Neural progenitor cell (in vitro differentiated cells): ENCODE measurements around the gene HOATZ. TPM values are rescaled to one million over a fixed set of nuclear protein-coding genes. Genes with fewer than 3 reads are reported as not detected.

ENCODE experiments used
- DNase-seq: peaks from one replicate; pipeline ENCODE4 v3.0.0-alpha.2; 2016; ENCODE audit warnings: low spot score
- H2AFZ ChIP-seq: fragments of 200-600 bp; sonication (generic); replicated peaks from 2 replicates; pipeline ENCODE4 v1.6.1; 2016; ENCODE audit warnings: antibody characterized with exemption
- H3F3A ChIP-seq: fragments of 200-600 bp; sonication (generic); 2 replicates; pipeline ENCODE4 v1.6.1; 2016; ENCODE audit warnings: antibody characterized with exemption, low read depth
- H3K27ac ChIP-seq: fragments of 200-600 bp; sonication (generic); 2 replicates; pipeline ENCODE4 v1.5.1; 2016; ENCODE audit warnings: mild to moderate bottlenecking
- H3K27me3 ChIP-seq: fragments of 200-600 bp; sonication (generic); 2 replicates; pipeline ENCODE4 v1.6.1; 2016; ENCODE audit warnings: mild to moderate bottlenecking, moderate library complexity
- H3K36me3 ChIP-seq: fragments of 200-600 bp; sonication (generic); 2 replicates; pipeline ENCODE4 v1.5.1; 2016
- H3K4me1 ChIP-seq: fragments of 200-600 bp; sonication (generic); 2 replicates; pipeline ENCODE4 v1.6.1; 2016; ENCODE audit warnings: mixed run types
- H3K4me2 ChIP-seq: fragments of 200-600 bp; sonication (generic); 2 replicates; pipeline ENCODE4 v1.6.1; 2016
- H3K4me3 ChIP-seq: fragments of 200-600 bp; sonication (generic); 2 replicates; pipeline ENCODE4 v1.5.1; 2016
- H3K79me2 ChIP-seq: fragments of 200-600 bp; sonication (generic); 2 replicates; pipeline ENCODE4 v1.6.1; 2016; ENCODE audit warnings: low read depth
- H3K9ac ChIP-seq: fragments of 200-600 bp; sonication (generic); 2 replicates; pipeline ENCODE4 v1.6.1; 2016
- H3K9me3 ChIP-seq: fragments of 200-600 bp; sonication (generic); 2 replicates; pipeline ENCODE4 v1.5.1; 2016; ENCODE audit warnings: low read depth
- H4K20me1 ChIP-seq: fragments of 200-600 bp; sonication (generic); 2 replicates; pipeline ENCODE4 v1.6.1; 2016; ENCODE audit warnings: low read depth
- H3K27ac Mint-ChIP-seq: 3 replicates; pipeline ENCODE4 v1.8.0; 2021; ENCODE audit warnings: mixed read lengths
- H3K27me3 Mint-ChIP-seq: 2 replicates; pipeline ENCODE4 v1.8.0; 2022; ENCODE audit warnings: low read depth, mild to moderate bottlenecking, inconsistent platforms, moderate library complexity, mixed read lengths; ENCODE audit not compliant: insufficient read depth
- H3K36me3 Mint-ChIP-seq: 3 replicates; pipeline ENCODE4 v1.8.0; 2021; ENCODE audit warnings: mixed read lengths
- H3K4me1 Mint-ChIP-seq: 3 replicates; pipeline ENCODE4 v1.8.0; 2021; ENCODE audit warnings: mixed read lengths
- H3K4me3 Mint-ChIP-seq: 3 replicates; pipeline ENCODE4 v1.8.0; 2021; ENCODE audit warnings: mild to moderate bottlenecking, moderate library complexity, mixed read lengths
- H3K9me3 Mint-ChIP-seq: 3 replicates; pipeline ENCODE4 v1.8.0; 2020; ENCODE audit warnings: mixed read lengths
- CTCF ChIP-seq: fragments of 200-600 bp; sonication (generic); IDR thresholded peaks from 2 replicates; pipeline ENCODE4 v1.5.1; 2017; ENCODE audit warnings: antibody characterized with exemption, mild to moderate bottlenecking
- EZH2 ChIP-seq: fragments of 200-600 bp; sonication (generic); IDR thresholded peaks from 2 replicates; pipeline ENCODE4 v1.6.1; 2017; ENCODE audit warnings: antibody characterized with exemption, mild to moderate bottlenecking, moderate library complexity
- EZH2phosphoT487 ChIP-seq: fragments of 200-600 bp; sonication (generic); IDR thresholded peaks from 2 replicates; pipeline ENCODE4 v1.6.1; 2017; ENCODE audit warnings: antibody characterized with exemption
- total RNA-seq: library from RNA; depleted of rRNA; stranded (reverse); fragments of >200 nt; gene quantifications from 2 replicates; pipeline ENCODE4 v1.2.3, GENCODE V29; 2015; ENCODE audit warnings: low replicate concordance

HOATZ gene
- total RNA-seq, 1 donor from 2014 or later = not detected

- H3K27ac Mint-ChIP-seq = no peak overlapping the region
- no peak overlapping the region for H2AFZ ChIP-seq
- H3K36me3 Mint-ChIP-seq = no peaks in the 10 kb centered on the region
These were observed 12.7 kb downstream of the HOATZ start for GRCh38 chr11:111527279-111527678.

GRCh38 chr11:111528557-111528956 lies 14.0 kb downstream of the HOATZ start:
- H3K9ac ChIP-seq = no peak overlapping the region
- no peaks in the 10 kb centered on the region for H3K36me3 ChIP-seq
- H3K27me3 ChIP-seq = no peaks in the 10 kb centered on the region
- TF ChIP-seq EZH2 (no peak), EZH2phosphoT487 (no peak), CTCF (no peak)
- no peak overlapping the region for H3K4me2 ChIP-seq
- H4K20me1 ChIP-seq = no peaks in the 10 kb centered on the region
- no peaks in the 10 kb centered on the region for H3K27me3 Mint-ChIP-seq
- H3K4me1 ChIP-seq = peaks cover 9% of the 10 kb centered on the region
- no peaks in the 10 kb centered on the region for H3K9me3 Mint-ChIP-seq
- H3K4me1 Mint-ChIP-seq = peaks cover 6% of the 10 kb centered on the region
- no peak overlapping the region for H3K4me3 Mint-ChIP-seq
- no peaks in the 10 kb centered on the region for H3K79me2 ChIP-seq
- no peak for DNase-seq
- no peak overlapping the region for H3K4me3 ChIP-seq
- no peaks in the 10 kb centered on the region for H3F3A ChIP-seq
- no peaks in the 10 kb centered on the region for H3K9me3 ChIP-seq
- H3K27ac Mint-ChIP-seq = no peak overlapping the region
- no peak overlapping the region for H3K27ac ChIP-seq
- no peak overlapping the region for H2AFZ ChIP-seq
- no peaks in the 10 kb centered on the region for H3K36me3 Mint-ChIP-seq

More at GRCh38 chr11:111527279-111527678, 12.7 kb downstream of the HOATZ start:
- H3K27ac ChIP-seq = no peak overlapping the region
- no peak overlapping the region for H3K4me3 Mint-ChIP-seq
- H3K27me3 Mint-ChIP-seq = no peaks in the 10 kb centered on the region
- H3F3A ChIP-seq = no peaks in the 10 kb centered on the region
- peaks cover 5% of the 10 kb centered on the region for H3K4me1 ChIP-seq
- no peaks in the 10 kb centered on the region for H4K20me1 ChIP-seq
- no peaks in the 10 kb centered on the region for H3K79me2 ChIP-seq
- no peak overlapping the region for H3K4me2 ChIP-seq
- no peaks in the 10 kb centered on the region for H3K9me3 Mint-ChIP-seq
- peaks cover 6% of the 10 kb centered on the region for H3K4me1 Mint-ChIP-seq
- TF ChIP-seq EZH2 = no peak
- no peak for TF ChIP-seq EZH2phosphoT487
- no peak for TF ChIP-seq CTCF
- no peaks in the 10 kb centered on the region for H3K36me3 ChIP-seq
- H3K27me3 ChIP-seq = no peaks in the 10 kb centered on the region
- no peaks in the 10 kb centered on the region for H3K9me3 ChIP-seq
- H3K9ac ChIP-seq = no peak overlapping the region
- H3K4me3 ChIP-seq = no peak overlapping the region
- DNase-seq = no peak

GRCh38 chr11:111530091-111530490 lies 15.5 kb downstream of the HOATZ start:
- no peaks in the 10 kb centered on the region for H3K79me2 ChIP-seq
- H3K9me3 Mint-ChIP-seq = no peaks in the 10 kb centered on the region
- no peaks in the 10 kb centered on the region for H3F3A ChIP-seq
- no peaks in the 10 kb centered on the region for H3K27me3 Mint-ChIP-seq
- no peaks in the 10 kb centered on the region for H4K20me1 ChIP-seq
- TF ChIP-seq CTCF = no peak
- TF ChIP-seq EZH2 = no peak
- TF ChIP-seq EZH2phosphoT487 = no peak
- no peaks in the 10 kb centered on the region for H3K9me3 ChIP-seq
- H3K27ac Mint-ChIP-seq = no peak overlapping the region
- peaks cover 10% of the 10 kb centered on the region for H3K27me3 ChIP-seq
- H3K27ac ChIP-seq = no peak overlapping the region
- H3K9ac ChIP-seq = no peak overlapping the region
- no peaks in the 10 kb centered on the region for H3K36me3 Mint-ChIP-seq
- no peak for DNase-seq
- no peak overlapping the region for H3K4me3 Mint-ChIP-seq
- H2AFZ ChIP-seq = no peak overlapping the region
- no peak overlapping the region for H3K4me2 ChIP-seq
- no peaks in the 10 kb centered on the region for H3K36me3 ChIP-seq
- peaks cover 9% of the 10 kb centered on the region for H3K4me1 ChIP-seq
- peaks cover 6% of the 10 kb centered on the region for H3K4me1 Mint-ChIP-seq
- no peak overlapping the region for H3K4me3 ChIP-seq
